Stimulated activated CD8-positive, alpha-beta memory T cell treated with anti-CD3 and anti-CD28 coated beads, Interleukin-7, amount 100 ng/mL, for 4 hours (primary cell): ENCODE data around the gene CNTN4.

Source experiments
- DNase-seq, 2 donors: peaks; one replicate each; pipeline ENCODE4 v3.0.0-alpha.2; 2020; ENCODE audit warnings: low read depth in 2 of 2

The CNTN4 gene

GRCh38 chr3:2392981-2393380 is 294.3 kb downstream of the CNTN4 start:
- no peak for DNase-seq

DNA sequence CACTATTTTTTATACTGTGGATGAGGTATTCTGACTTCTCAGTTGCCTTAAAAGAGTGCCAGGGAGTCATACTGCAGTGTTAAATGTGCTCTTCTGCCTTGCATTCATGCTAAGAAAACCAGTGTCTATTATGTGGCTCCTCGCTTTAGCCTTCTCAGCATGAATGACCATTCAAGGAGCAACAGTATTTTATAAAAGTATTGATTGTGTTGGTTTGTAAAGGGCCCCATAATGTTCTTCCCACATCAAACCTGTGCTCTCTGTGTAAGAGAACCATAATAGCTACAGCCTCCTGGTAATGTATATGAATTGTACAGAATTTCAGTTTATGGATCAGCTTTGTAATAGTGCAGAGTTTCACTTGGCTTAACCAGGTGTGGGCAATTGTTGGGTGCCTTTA is 316.4 kb downstream of the CNTN4 start:
- DNase-seq = no peak

- no peak for DNase-seq
Observed at GRCh38 chr3:2420919-2421318, 322.3 kb downstream of the CNTN4 start.

DNA sequence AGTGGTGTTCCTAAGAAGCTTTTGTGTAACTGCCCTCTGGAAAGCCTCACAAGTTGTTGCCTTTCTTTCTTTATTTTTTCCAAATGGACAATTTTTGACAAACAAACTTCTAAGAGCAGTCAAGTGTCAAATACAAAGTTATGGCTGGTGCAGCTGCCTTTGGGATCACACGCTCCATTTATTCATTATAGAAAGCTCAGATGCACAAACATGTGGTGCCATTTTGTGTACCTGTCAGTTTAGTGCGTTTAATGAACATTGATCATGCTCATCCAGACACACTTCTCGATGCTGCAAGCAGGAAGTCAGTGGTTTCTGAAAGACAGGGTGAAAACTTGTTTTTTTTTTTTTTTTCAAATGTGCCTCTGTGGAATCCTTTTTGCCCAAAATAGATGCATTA is 324.5 kb downstream of the CNTN4 start:
- no peak for DNase-seq

- DNase-seq = no peak
Observed at GRCh38 chr3:2441558-2441957, 342.9 kb downstream of the CNTN4 start.

GRCh38 chr3:2446146-2446545 is 347.5 kb downstream of the CNTN4 start:
- DNase-seq = no peak

GRCh38 chr3:2452249-2452648 is 353.6 kb downstream of the CNTN4 start:
- DNase-seq = no peak

- no peak for DNase-seq
Observed at GRCh38 chr3:2454865-2455264, 356.2 kb downstream of the CNTN4 start.

GRCh38 chr3:2456788-2457187 is 358.1 kb downstream of the CNTN4 start:
- no peak for DNase-seq

DNA sequence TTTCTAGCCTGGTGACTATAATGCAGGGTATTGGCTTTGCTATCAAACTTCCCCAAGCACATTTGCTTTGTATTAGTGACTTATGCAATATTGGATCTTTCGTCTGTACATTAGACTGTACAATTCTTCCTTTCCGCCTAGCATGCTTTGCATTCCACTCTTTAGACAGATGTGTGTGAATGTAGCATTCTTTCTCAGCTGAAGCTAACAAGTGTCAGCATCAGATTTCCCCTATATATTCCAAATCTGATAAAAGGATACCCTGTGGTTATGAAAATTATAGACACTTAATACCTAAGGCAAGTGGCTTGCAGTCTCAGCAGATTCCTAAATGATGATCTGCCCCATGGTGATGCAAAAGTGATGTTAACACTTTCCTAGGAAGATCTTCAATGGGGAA is 360.1 kb downstream of the CNTN4 start:
- DNase-seq = no peak

DNA sequence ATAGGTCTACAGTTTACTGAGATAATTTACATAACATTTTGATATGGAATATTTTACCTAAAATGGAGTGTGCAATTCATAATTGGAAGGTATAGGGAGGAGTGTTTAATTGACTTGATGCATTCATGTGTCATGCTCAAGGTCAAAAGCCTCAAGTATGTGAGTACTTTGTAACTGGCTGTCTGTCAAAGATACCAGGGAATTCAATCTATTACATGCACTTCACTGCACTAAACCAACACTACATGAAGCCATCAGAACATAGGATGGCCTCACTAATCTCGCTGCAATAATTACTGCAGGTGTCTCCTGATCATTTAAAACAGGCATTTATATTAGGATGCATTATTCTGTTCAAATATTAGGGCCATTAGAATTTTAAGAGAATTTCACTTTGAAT is 367.2 kb downstream of the CNTN4 start:
- no peak for DNase-seq

DNA sequence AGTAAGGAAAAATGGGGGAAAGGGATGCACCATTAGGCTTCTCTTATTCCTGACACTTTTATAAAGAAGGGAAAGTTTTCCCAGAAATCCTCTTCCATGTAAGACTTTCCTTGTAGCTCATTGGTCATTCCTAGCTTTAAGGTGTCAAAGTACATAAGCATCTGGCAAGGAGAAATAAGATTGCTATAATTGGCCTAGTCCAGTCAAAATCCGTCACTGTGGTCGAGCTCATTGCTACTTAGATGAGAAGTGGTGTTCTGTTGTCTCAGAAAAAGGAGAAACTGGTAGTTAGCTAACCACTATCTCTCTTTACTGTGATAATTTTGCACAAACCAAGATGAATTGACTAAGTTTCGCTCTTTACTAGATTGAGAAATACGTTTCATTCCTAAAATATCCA is 370.1 kb downstream of the CNTN4 start:
- DNase-seq = no peak

DNA sequence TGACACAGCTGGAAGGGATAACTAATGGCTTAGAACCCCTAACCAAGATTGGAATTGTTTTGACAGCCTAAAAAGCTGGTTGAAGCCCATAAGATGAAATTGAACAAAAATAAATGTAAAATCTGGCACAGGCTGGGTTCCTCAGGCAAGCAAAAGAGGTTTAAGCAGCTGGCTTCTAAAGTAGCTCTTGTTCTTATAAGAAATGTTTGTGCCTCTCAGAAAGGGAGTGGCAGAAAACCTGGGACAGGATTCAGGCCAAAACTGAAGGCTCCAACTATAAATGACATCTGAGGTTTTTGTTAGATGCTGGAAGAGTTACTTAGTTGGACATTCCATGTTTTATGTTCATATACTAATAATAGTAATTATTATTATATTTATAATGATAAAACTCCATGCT is 378.3 kb downstream of the CNTN4 start:
- DNase-seq = no peak

- no peak for DNase-seq
Observed at GRCh38 chr3:2477620-2478019, 379.0 kb downstream of the CNTN4 start.

GRCh38 chr3:2484162-2485026 is 385.7 kb downstream of the CNTN4 start:
- no peak for DNase-seq

- no peak for DNase-seq
Observed at GRCh38 chr3:2485027-2485375, 386.3 kb downstream of the CNTN4 start.

GRCh38 chr3:2495746-2496145 is 397.1 kb downstream of the CNTN4 start:
- no peak for DNase-seq

GRCh38 chr3:2504912-2505311 is 406.2 kb downstream of the CNTN4 start:
- DNase-seq = no peak

- no peak for DNase-seq
Observed at GRCh38 chr3:2506776-2507175, 408.1 kb downstream of the CNTN4 start.

DNA sequence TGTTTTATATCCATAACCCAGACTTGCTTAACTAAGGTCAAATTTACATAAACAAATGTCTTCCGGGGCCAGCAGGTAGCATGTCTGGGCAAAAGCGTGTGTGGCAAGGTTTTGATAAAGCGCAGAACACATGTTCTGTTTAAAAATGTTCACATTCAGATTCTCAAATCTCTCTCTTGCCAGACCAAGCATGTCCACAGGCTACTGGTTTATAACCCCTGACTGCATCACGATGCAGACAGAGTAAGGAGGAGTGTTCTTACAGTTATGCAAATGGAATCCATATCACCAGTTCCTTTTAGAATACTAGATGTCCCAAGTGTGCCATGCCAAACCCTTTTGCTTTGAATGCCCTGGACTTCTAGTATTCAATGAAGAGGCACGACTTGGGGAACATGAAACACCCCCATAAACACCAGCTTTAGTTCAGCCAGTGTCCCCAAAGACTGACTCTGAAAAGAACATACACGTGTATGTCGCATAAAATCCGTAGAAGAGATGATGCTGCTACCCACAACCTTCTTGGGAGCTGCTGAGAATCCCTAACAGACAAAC is 412.0 kb downstream of the CNTN4 start:
- DNase-seq = no peak

DNA sequence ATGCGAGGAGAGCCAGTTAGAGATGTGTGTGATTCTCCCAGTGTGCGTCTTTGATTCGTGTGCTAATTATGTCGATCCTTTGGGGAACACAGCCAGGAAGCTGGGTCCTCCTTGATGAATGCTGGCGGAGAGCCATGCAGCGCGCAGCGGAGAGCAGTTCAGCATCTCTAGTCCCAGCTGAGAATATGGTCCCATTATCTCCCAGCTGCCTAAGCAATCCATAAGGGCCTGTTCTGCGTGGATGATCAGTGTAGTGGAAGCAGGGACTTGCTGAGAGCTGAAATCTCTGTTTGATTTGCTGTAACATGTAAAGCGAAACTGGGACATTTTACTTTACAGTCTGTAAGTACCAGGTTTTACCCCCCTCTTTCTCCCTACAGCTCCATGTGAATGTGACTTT is 412.7 kb downstream of the CNTN4 start:
- no peak for DNase-seq

DNA sequence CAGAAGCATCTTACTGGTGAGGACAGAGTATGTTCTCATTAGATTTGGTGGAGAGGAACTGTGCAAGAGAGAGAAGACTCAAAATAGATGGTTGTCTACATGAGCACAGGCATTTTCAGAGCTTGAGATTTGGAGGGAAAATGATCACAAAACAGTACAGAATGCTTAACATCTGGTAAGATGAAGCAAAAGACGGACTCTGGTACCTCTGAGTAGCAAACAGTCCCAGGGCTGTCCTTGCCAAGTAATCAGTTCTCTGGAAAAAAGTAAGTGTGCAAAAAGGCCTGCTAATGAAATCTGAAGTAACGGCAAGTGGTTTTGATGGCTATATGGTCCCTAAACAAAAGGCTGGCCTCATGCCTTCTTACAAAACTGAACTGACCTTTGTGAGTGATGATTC is 414.2 kb downstream of the CNTN4 start:
- no peak for DNase-seq

- DNase-seq = no peak
Observed at GRCh38 chr3:2513986-2514385, 415.3 kb downstream of the CNTN4 start.
